ENCODE measurements around the gene CTNNA2.

CTNNA2 gene

GRCh38 chr2:79857888-79858287 lies 345.0 kb downstream of the CTNNA2 start:
- no peak for DNase-seq (ENCODE audit: low spot score)

- no peak for DNase-seq (ENCODE audit: low spot score)
These were observed 347.6 kb downstream of the CTNNA2 start for GRCh38 chr2:79860228-79861058.

DNA sequence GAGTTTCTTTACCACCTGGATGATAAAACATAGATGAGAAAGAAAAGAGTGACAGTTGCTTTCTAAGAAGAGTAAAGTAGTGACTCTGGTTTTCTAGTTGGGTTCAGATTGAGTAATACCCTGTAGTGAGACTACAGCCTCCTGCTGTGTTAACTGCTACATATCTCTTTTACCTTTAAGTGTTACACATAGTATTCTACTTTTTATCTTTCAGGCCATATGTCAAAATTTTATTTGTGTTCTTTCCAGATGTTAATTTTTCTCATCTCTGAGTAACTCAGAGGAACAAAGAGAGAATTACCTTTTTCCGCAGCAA lies 348.2 kb downstream of the CTNNA2 start:
- no peak for DNase-seq (ENCODE audit: low spot score)

DNA sequence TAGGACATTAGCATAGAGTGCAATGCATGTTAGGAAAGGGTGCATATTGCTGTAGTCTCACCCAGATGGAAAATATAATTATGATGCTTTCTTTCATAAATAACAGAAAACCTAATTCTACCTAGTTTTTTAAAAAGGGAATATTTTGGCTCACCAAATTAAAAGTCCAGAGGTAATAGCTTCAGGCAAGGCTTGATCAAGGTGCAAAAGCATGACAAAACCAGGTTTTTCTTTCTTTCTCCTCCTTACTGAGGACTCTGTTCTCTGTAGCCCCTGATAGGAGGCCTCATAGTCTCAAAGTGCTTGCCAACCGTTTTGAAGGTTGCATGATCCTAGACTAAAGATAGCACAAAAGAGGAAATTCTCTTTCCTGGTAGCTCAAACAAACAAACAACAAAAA lies 349.9 kb downstream of the CTNNA2 start:
- no peak for DNase-seq (ENCODE audit: low spot score)

GRCh38 chr2:79872656-79873055 lies 359.8 kb downstream of the CTNNA2 start:
- no peak for DNase-seq (ENCODE audit: low spot score)

GRCh38 chr2:79874015-79874414 lies 361.2 kb downstream of the CTNNA2 start:
- DNase-seq (ENCODE audit: low spot score) = no peak

DNA sequence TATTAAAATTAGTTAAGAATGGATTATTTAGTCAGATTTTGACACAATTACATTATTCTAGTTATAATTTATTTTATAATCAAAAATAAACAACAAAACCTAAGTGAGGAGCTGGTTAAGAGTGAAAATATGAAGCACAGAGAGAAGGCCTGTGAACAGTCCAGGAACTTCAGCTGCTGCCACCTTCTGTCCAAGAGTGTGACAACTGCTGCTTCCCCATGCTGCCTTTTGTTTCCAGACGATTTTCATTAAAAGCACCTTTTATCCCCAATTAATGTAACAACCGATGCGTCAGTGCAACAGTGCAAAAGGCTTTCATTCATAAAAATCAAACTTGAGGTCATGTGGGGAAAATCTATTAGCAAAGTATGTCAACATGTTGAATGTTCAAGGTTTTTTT lies 363.6 kb downstream of the CTNNA2 start:
- DNase-seq (ENCODE audit: low spot score) = no peak

DNA sequence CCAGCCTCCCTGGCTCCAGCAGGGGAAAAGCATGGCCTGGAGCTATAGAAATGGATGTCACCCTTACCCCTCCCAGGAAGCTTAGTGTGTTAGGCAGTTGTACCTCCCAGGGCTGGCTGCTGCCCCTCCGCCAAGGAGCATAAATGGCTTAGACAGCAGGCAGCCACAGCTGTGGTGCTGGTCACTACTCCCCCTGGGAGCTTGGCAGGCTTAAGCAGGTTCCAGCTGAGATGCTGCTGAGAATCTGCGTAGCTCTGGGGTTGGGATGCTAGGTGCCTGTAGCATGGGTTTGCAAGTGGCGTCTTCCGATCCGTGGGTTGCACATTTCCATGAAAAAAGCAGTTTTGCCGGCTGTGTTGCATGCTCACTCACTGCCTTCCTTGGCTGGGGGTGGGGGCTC lies 369.7 kb downstream of the CTNNA2 start:
- no peak for DNase-seq (ENCODE audit: low spot score)

GRCh38 chr2:79887747-79888374 lies 375.0 kb downstream of the CTNNA2 start:
- no peak for DNase-seq (ENCODE audit: low spot score)

GRCh38 chr2:79892123-79892522 lies 379.3 kb downstream of the CTNNA2 start:
- no peak for DNase-seq (ENCODE audit: low spot score)

GRCh38 chr2:79899196-79899595 lies 386.3 kb downstream of the CTNNA2 start:
- no peak for DNase-seq (ENCODE audit: low spot score)

DNA sequence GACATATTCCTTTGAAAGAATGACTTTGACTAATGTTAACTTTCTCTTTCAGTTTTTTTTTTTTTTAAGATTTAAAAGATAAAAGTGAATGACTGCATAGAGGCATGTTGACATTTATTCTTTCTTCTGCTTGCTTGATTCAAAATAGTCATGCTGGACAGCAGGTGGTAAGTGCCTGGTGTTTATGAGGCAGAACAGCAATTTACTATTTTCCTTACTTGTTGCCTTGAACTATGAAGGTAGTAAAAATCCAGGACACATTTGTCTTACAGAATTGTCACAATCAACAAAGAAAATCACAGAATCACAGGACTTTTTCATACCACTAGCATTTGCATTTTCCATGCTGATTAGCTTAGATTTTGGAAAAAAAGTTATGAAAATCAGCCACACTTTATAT lies 388.3 kb downstream of the CTNNA2 start:
- no peak for DNase-seq (ENCODE audit: low spot score)

DNA sequence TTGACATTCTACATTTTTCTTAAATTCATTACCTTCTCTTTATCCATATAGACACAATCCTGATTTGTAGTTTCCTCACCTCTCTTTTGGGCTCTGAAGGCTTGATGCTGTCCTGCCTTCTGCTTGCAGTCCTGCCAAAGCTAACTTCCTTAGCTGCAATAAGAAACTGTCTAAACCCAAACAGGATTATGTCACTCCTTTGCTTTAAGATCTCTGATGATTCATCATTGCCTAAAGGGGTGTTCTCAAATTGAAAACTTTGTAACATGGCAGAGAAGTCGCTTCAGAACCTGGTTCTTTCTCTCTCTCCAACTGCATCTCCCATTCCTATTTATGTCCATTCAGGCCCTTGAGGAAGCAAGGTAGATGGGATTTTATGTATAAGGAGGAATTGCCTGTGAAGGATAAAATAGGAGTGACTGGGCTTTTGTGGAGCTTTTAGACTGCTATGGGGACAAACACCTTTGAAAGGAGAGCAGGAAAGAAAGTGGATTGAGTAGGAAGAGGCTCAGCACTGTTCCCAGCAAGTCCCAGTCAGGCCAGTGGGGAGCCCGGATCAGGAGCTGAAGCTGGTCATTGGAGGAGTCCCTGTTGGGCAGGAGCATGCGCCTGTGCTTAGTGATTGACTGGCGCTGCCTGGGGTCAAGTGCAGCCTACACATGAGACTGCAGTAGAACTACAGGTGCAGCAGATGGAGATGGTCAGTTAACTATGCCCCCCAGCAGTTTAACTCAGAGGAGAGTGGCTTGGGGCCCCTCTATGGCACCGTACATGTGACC lies 390.6 kb downstream of the CTNNA2 start:
- DNase-seq (ENCODE audit: low spot score) = no peak

DNA sequence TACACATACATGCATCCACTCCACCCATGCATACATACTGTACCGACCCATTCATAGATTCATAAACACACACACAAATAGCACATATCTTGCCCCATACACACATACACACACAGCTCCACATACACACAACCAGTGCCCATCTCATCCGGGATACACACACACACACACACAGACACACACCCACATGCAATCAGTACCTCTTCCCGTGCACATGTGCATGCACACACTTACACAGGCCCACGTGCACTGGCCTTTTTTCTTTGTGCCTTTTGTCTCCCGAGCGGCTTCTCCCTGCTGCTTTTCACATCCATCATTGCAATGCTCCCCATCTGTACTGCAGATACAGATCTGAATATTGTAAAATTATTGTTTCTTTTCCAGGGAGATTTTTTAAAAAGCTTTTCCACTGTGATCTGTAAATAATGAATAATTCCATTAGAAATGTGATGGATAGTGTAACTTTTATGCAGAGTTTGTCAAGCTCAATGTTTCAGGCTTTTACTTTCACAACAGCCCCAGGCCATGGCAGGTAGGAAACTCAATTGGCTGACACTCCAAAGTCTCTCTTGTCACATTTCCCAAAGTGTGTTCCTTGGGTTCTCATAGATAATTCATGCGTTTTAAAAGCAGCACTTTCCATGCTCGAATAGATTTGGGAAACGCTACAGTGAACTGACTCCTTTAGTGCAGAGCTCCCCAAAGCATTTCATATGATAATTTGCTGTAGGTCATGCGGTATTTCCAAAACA lies 393.5 kb downstream of the CTNNA2 start:
- no peak for DNase-seq (ENCODE audit: low spot score)

DNA sequence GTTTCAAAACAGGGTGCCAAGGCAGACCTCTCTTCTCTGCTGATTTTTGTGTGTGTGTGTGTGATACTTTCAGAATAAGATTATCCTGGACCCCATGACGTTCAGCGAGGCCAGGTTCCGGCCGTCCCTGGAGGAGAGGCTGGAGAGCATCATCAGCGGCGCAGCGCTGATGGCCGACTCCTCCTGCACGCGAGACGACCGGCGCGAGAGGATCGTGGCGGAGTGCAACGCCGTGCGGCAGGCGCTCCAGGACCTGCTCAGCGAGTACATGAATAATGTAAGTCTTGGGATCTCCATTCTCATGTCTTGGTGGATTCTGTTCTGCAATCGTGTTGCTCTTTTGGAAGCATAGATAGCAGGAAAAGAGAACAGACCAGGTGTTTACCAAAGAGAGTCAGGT lies 396.7 kb downstream of the CTNNA2 start:
- no peak for DNase-seq (ENCODE audit: low spot score)

DNA sequence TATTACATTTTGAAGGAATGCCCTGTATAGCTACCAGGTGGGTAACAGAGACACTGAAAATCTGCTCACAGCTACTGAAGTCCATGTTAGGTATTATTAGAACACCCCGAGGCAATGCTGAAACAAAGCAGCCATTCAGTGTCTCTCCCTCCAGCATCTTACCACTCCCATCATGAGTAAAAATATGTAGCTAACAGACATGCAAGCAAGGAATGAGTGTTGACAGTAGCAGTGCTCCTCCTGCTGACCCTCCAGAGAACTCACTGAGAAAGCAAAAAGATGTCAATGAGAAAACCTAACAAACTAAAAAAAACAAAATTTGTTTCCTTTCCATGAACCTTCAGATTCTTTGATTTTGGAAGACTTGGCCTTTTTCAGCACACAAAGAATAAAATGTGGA lies 397.8 kb downstream of the CTNNA2 start:
- no peak for DNase-seq (ENCODE audit: low spot score)

DNA sequence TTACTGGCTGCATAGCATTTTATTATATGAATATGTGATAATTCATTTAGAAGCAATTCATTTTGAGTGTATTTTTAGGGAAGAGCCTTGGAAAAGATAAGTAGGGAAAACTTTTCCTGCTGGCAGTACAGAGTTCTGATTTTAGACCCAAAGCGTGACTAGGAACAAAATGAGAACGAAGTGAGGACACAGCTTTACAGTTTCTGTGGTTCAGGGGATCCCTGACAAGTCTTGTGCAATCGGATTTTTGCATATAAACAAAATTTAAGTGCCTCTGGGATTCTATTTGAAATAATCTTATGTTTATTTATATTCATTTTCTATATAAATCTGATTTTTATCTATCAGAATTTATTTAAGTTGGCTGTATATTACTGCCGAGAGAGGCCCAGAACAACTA lies 402.6 kb downstream of the CTNNA2 start:
- DNase-seq (ENCODE audit: low spot score) = no peak

DNA sequence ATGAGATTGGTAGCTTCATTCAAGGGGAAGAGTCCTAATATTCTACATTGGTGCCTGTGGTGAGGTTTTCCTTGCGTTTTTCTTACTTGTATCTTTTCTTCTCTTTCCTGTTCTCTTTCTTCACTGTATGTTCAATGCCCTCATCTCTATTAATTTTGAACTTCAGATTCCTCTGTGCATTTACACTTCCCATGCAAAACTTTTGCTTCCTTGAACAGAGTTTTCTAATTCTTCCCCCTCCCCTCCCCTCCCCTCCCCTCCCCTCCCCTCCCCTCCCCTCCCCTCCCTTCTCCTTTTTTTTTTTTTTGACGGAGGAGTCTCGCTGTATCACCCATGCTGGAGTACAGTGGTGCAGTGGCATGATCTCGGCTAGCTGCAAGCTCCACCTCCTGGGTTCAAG lies 403.4 kb downstream of the CTNNA2 start:
- no peak for DNase-seq (ENCODE audit: low spot score)

DNA sequence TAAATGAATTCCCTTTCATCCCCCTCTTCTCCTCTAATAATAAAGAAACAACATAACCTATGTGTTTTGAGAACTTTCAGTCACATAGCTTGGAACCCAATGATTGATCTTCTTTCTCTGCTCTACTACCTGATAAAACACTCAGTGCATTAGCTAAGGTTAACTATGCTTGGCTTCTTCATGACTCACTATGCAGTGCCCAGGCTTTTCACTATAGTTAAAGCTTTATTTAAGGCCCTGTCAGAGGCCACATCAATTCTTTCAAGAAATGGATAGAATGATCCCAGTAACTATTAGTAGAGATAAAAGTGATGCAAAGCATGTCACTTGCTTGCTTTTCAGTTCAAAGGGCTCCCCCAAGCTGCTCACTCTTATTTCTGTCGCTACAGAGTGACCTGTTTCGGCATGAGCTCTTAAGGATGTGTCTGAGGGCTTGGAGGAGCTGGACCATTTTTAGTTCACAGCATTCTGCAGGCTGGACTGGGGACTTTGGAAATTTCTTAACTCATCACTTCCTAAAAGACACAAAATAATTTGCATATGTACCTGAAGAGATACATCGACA lies 407.7 kb downstream of the CTNNA2 start:
- DNase-seq (ENCODE audit: low spot score) = no peak

- DNase-seq (ENCODE audit: low spot score) = no peak
These were observed 416.8 kb downstream of the CTNNA2 start for GRCh38 chr2:79929624-79930023.

DNA sequence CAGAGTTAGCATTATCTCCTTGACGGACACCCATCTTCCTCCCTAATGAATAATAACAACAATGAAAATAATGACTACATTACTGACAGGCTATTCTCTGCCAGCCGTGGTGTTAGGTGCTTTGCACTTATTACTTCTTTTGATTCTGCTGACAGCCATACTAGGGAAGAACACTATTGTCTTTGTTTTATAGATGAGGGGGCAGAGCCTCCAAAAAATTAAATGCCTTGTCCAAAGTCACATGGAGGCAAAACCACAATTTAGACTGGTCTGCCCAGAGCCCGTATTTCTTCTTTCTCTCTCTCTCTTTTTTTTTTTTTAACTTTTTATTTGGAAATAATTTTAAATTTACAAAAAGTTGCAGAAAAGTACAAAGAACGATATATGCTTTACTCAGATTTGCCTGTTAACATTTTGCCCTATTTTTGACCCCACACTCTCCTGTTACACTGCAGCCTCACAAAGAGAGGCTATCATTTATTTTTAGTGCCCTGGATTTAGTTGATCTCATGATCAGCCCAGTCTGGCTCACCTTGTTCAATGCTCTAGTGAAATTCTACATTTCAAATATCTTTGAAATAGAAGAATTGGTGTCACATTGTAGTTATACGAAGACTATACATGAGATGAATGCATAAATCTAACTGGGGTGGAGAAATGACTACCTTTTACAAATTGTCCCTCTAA lies 422.3 kb downstream of the CTNNA2 start:
- DNase-seq (ENCODE audit: low spot score) = no peak
